PFSK-1 (cell line): ENCODE data around the gene SHCBP1. TPM values are rescaled to one million over a fixed set of nuclear protein-coding genes. Genes with fewer than 3 reads are reported as not detected.

Source experiments
- FOXP2 ChIP-seq: optimal IDR thresholded peaks from 2 replicates; pipeline ENCODE3; 2011; ENCODE audit warnings: borderline replicate concordance, control low read depth, inconsistent platforms; ENCODE audit not compliant: insufficient read depth; ENCODE audit errors: extremely low read length, extremely low read depth
- POLR2AphosphoS5 ChIP-seq: IDR thresholded peaks from 2 replicates; pipeline ENCODE4 v1.6.1; 2012; ENCODE audit warnings: low read depth, mild to moderate bottlenecking, control low read depth, low read length, moderate library complexity
- REST ChIP-seq, 2 experiments: IDR thresholded peaks; 2 replicates each; pipeline versions ENCODE4 v1.6.1 to v1.8.0; 2011 to 2012; ENCODE audit warnings: low read depth in 2 of 2, low read length in 2 of 2, control low read depth in 1 of 2, inconsistent platforms in 1 of 2, mild to moderate bottlenecking in 1 of 2, moderate library complexity in 1 of 2; ENCODE audit not compliant: insufficient read depth in 1 of 2
- SIN3A ChIP-seq: IDR thresholded peaks from 2 replicates; pipeline ENCODE4 v1.6.1; 2012; ENCODE audit warnings: mild to moderate bottlenecking, low read length, moderate library complexity, borderline replicate concordance; ENCODE audit not compliant: insufficient read depth
- TAF1 ChIP-seq: IDR thresholded peaks from 2 replicates; pipeline ENCODE4 v1.6.1; 2012; ENCODE audit warnings: low read length, control low read depth, borderline replicate concordance; ENCODE audit not compliant: insufficient read depth
- polyA plus RNA-seq: library from polyadenylated mRNA; unstranded; fragments of >200 nt; gene quantifications from one replicate; pipeline ENCODE4 v1.2.1, GENCODE V29; 2012; ENCODE audit warnings: low read depth, missing spikeins; ENCODE audit not compliant: insufficient read length

Gene SHCBP1
- 14.7 TPM for polyA plus RNA-seq

- TF ChIP-seq TAF1 (peak; percentile 68; the same call in 1 of the 2 replicates), FOXP2 (peak; percentile 23), POLR2AphosphoS5 (peak; percentile 79), SIN3A (peak; percentile 89; the same call in 1 of the 2 replicates), REST (IDR thresholded peaks at IDR 0.05; ENCODE audit: insufficient read depth in 1 of 2, low read depth in 2 of 2, low read length in 2 of 2) (no peak)
Measured at GRCh38 chr16:46621006-46621933, at the start of gene SHCBP1. SHCBP1 (minus strand) TSS chr16:46621379; CDS start chr16:46621359, 20 bp downstream.

- TF ChIP-seq POLR2AphosphoS5 (no peak), FOXP2 (no peak), SIN3A (no peak), TAF1 (no peak), REST (IDR thresholded peaks at IDR 0.05; ENCODE audit: insufficient read depth in 1 of 2, low read depth in 2 of 2, low read length in 2 of 2) (no peak)
Measured at GRCh38 chr16:46662123-46662522, 40.9 kb upstream of the SHCBP1 start.

- no peak for TF ChIP-seq FOXP2
- no peak for TF ChIP-seq REST (IDR thresholded peaks at IDR 0.05; ENCODE audit: insufficient read depth in 1 of 2, low read depth in 2 of 2, low read length in 2 of 2)
- no peak for TF ChIP-seq POLR2AphosphoS5
- no peak for TF ChIP-seq TAF1
- no peak for TF ChIP-seq SIN3A
Measured at GRCh38 chr16:46658925-46659324, 37.7 kb upstream of the SHCBP1 start.

GRCh38 chr16:46651305-46651704, 30.1 kb upstream of the SHCBP1 start:
- no peak for TF ChIP-seq POLR2AphosphoS5
- no peak for TF ChIP-seq REST (IDR thresholded peaks at IDR 0.05; ENCODE audit: insufficient read depth in 1 of 2, low read depth in 2 of 2, low read length in 2 of 2)
- TF ChIP-seq TAF1: no peak
- no peak for TF ChIP-seq FOXP2

GRCh38 chr16:46650254-46650623, 29.1 kb upstream of the SHCBP1 start:
- TF ChIP-seq SIN3A (no peak), POLR2AphosphoS5 (no peak), TAF1 (no peak), REST (IDR thresholded peaks at IDR 0.05; ENCODE audit: insufficient read depth in 1 of 2, low read depth in 2 of 2, low read length in 2 of 2) (no peak), FOXP2 (no peak)
